K562 (cell line): ENCODE measurements around the gene SEC23A.

Experiments
- RAD21 ChIP-seq, 2 experiments: fragments of 250-450 bp in 1 of 2; fragments of 450-650 bp in 1 of 2; sonication (Bioruptor Pico) in 1 of 2; formaldehyde crosslinking in 1 of 2; IDR thresholded peaks in 1 of 2; conservative IDR thresholded peaks in 1 of 2; 2 replicates each; pipeline versions ENCODE4 v1.4.0 to v1.8.0; 2020 to 2022; ENCODE audit warnings: mild to moderate bottlenecking in 2 of 2, moderate library complexity in 1 of 2
- ZNF639 ChIP-seq, 2 experiments: fragments of 200-800 bp in 1 of 2; sonication (Bioruptor generic) in 1 of 2; sonication (generic) in 1 of 2; formaldehyde crosslinking in 1 of 2; IDR thresholded peaks in 1 of 2; conservative IDR thresholded peaks in 1 of 2; 2 replicates each; pipeline versions ENCODE4 v1.5.0 to v1.6.1; 2016 to 2020; ENCODE audit warnings: missing compliant biosample characterization in 1 of 2, missing genetic modification characterization in 1 of 2, missing genetic modification reagents in 1 of 2

GRCh38 chr14:39050389-39050788 lies 52.6 kb downstream of the SEC23A start:
- TF ChIP-seq ZNF639 (CRISPR knock-in tag; conservative IDR thresholded peaks at IDR 0.05 in 1 of 2, IDR thresholded peaks at IDR 0.05 in 1 of 2) (no peak), RAD21 (CRISPR knock-in tag; conservative IDR thresholded peaks at IDR 0.05 in 1 of 2, IDR thresholded peaks at IDR 0.05 in 1 of 2) (no peak)
